OCI-LY1 (cell line): ENCODE measurements around the gene USP10.

Experiments
- EZH2 ChIP-seq: fragments of 200-600 bp; sonication (generic), shearing (Covaris generic); IDR thresholded peaks from 2 replicates; pipeline ENCODE4 v1.8.0; 2017; ENCODE audit warnings: borderline replicate concordance, mixed run types, mild to moderate bottlenecking, antibody characterized with exemption, low read length, moderate library complexity, mixed read lengths
- TF ChIP-seq, protein P1 (sequence below): fragments of 200-600 bp; sonication (generic), shearing (Covaris generic); IDR thresholded peaks from 2 replicates; pipeline ENCODE4 v1.5.1; 2017; ENCODE audit warnings: mild to moderate bottlenecking, antibody characterized with exemption, low read length, moderate library complexity, mixed read lengths

DNA sequence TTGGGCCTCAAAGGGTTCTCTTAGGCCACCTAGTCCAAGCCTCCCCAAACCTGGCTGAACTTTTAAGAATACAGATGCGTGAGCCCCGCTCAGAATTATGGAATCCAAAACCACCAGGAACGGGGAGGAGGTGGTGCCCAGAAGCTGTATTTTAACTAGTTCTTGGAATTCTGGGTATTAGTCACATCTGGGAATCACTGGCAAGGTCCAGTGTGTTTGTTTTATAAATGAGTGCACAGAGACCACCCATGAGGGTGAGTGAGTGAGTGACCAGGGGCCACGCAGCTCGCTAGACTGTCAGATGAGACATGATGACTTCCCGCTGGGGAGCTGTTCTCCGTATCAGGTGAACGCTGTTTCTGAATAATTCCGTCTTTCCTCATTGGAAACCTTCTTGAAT lies 37.3 kb upstream of the USP10 start:
- TF ChIP-seq, protein P1, sequence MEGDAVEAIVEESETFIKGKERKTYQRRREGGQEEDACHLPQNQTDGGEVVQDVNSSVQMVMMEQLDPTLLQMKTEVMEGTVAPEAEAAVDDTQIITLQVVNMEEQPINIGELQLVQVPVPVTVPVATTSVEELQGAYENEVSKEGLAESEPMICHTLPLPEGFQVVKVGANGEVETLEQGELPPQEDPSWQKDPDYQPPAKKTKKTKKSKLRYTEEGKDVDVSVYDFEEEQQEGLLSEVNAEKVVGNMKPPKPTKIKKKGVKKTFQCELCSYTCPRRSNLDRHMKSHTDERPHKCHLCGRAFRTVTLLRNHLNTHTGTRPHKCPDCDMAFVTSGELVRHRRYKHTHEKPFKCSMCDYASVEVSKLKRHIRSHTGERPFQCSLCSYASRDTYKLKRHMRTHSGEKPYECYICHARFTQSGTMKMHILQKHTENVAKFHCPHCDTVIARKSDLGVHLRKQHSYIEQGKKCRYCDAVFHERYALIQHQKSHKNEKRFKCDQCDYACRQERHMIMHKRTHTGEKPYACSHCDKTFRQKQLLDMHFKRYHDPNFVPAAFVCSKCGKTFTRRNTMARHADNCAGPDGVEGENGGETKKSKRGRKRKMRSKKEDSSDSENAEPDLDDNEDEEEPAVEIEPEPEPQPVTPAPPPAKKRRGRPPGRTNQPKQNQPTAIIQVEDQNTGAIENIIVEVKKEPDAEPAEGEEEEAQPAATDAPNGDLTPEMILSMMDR = no peak
- TF ChIP-seq EZH2 = no peak
